HepG2 (cell line): Measurements from ENCODE around the gene TMEM253. TPM values are rescaled to one million over a fixed set of nuclear protein-coding genes. Genes with fewer than 3 reads are reported as not detected.

Experiments
- ARNT2 ChIP-seq: sonication (generic); formaldehyde crosslinking; IDR thresholded peaks from 2 replicates; pipeline ENCODE4 v1.8.0; 2022; ENCODE audit warnings: mild to moderate bottlenecking, low read depth, missing genetic modification reagents, moderate library complexity
- CCAR2 ChIP-seq: fragments of 200-400 bp; formaldehyde crosslinking; optimal IDR thresholded peaks from 2 replicates; pipeline ENCODE3; 2018; ENCODE audit warnings: low read depth, mild to moderate bottlenecking, low read length, moderate library complexity
- CTCF ChIP-seq: sonication (generic); formaldehyde crosslinking; IDR thresholded peaks from 2 replicates; pipeline ENCODE4 v1.5.0; 2020; ENCODE audit warnings: mild to moderate bottlenecking, missing genetic modification reagents, moderate library complexity
- FOSL2 ChIP-seq: sonication (generic); formaldehyde crosslinking; IDR thresholded peaks from 2 replicates; pipeline ENCODE4 v1.4.0; 2020; ENCODE audit warnings: missing genetic modification reagents
- GFI1 ChIP-seq: sonication (generic); formaldehyde crosslinking; IDR thresholded peaks from 2 replicates; pipeline ENCODE4 v1.5.0; 2020; ENCODE audit warnings: missing genetic modification reagents, mild to moderate bottlenecking, borderline replicate concordance
- HIVEP1 ChIP-seq: sonication (generic); formaldehyde crosslinking; IDR thresholded peaks from 2 replicates; pipeline ENCODE4 v1.4.0; 2020; ENCODE audit warnings: mild to moderate bottlenecking, missing genetic modification reagents
- HNRNPK ChIP-seq: fragments of 200-400 bp; formaldehyde crosslinking; IDR thresholded peaks from 2 replicates; pipeline ENCODE4 v1.6.1; 2018; ENCODE audit warnings: low read length, low read depth, moderate library complexity, mild to moderate bottlenecking; ENCODE audit not compliant: poor library complexity, severe bottlenecking
- HOXD1 ChIP-seq: sonication (generic); formaldehyde crosslinking; IDR thresholded peaks from 2 replicates; pipeline ENCODE4 v1.5.0; 2020; ENCODE audit warnings: missing genetic modification reagents
- KMT2B ChIP-seq: IDR thresholded peaks from 2 replicates; pipeline ENCODE4 v1.6.1; 2016; ENCODE audit warnings: missing genetic modification reagents, missing compliant biosample characterization
- NFE2L1 ChIP-seq: sonication (generic); formaldehyde crosslinking; IDR thresholded peaks from 2 replicates; pipeline ENCODE4 v1.4.0; 2020; ENCODE audit warnings: missing genetic modification reagents, mild to moderate bottlenecking, borderline replicate concordance
- NR2C2 ChIP-seq: sonication (generic); formaldehyde crosslinking; IDR thresholded peaks from 2 replicates; pipeline ENCODE4 v1.4.0; 2020; ENCODE audit warnings: missing genetic modification reagents, mild to moderate bottlenecking, moderate library complexity, borderline replicate concordance
- PBX3 ChIP-seq: sonication (generic); formaldehyde crosslinking; IDR thresholded peaks from 2 replicates; pipeline ENCODE4 v1.8.1; 2023; ENCODE audit warnings: missing genetic modification reagents, inconsistent platforms, borderline replicate concordance
- SOX6 ChIP-seq, 2 experiments: fragments of 450-650 bp in 1 of 2; sonication (generic) in 1 of 2; formaldehyde crosslinking in 1 of 2; IDR thresholded peaks; 2 replicates each; pipeline versions ENCODE4 v1.4.0 to v1.6.1; 2017 to 2020; ENCODE audit warnings: antibody characterized with exemption in 1 of 2, mild to moderate bottlenecking in 1 of 2, missing genetic modification reagents in 1 of 2
- STAG1 ChIP-seq: sonication (generic); formaldehyde crosslinking; IDR thresholded peaks from 2 replicates; pipeline ENCODE4 v1.4.0; 2020; ENCODE audit warnings: missing genetic modification reagents
- TBL1XR1 ChIP-seq: fragments of 150-350 bp; IDR thresholded peaks from 2 replicates; pipeline ENCODE4 v1.6.1; 2014; ENCODE audit warnings: borderline replicate concordance, low read length; ENCODE audit not compliant: partially characterized antibody
- THAP7 ChIP-seq: sonication (generic); formaldehyde crosslinking; IDR thresholded peaks from 2 replicates; pipeline ENCODE4 v1.8.1; 2023; ENCODE audit warnings: mild to moderate bottlenecking, missing genetic modification reagents
- THAP8 ChIP-seq: sonication (generic); formaldehyde crosslinking; IDR thresholded peaks from 2 replicates; pipeline ENCODE4 v1.5.1; 2020; ENCODE audit warnings: missing genetic modification reagents, mild to moderate bottlenecking, borderline replicate concordance
- ZNF703 ChIP-seq: sonication (generic); formaldehyde crosslinking; IDR thresholded peaks from 2 replicates; pipeline ENCODE4 v1.5.1; 2020; ENCODE audit warnings: missing genetic modification reagents, mild to moderate bottlenecking, moderate library complexity, borderline replicate concordance
- ZNF737 ChIP-seq: sonication (generic); formaldehyde crosslinking; IDR thresholded peaks from 2 replicates; pipeline ENCODE4 v1.5.0; 2020; ENCODE audit warnings: missing genetic modification reagents, mild to moderate bottlenecking, borderline replicate concordance
- ZNF83 ChIP-seq: sonication (generic); formaldehyde crosslinking; IDR thresholded peaks from 2 replicates; pipeline ENCODE4 v1.4.0; 2020; ENCODE audit warnings: missing genetic modification reagents, mild to moderate bottlenecking, borderline replicate concordance
- polyA plus RNA-seq, 8 experiments: library from polyadenylated mRNA; depleted of rRNA in 3 of 8; stranded (reverse) in 7 of 8; unstranded in 1 of 8; fragments of >200 nt; fragmentation: Illumina TruSeq in 4 of 8; extraction: Trizol in 4 of 8; gene quantifications; 2 replicates each; pipeline versions ENCODE4 v1.2.1 to v1.2.3, GENCODE V29; 2011 to 2016; ENCODE audit warnings: low read depth in 4 of 8, missing spikeins in 1 of 8, mixed read lengths in 1 of 8; ENCODE audit not compliant: insufficient read depth in 1 of 8
- total RNA-seq, 5 experiments: library from RNA; depleted of rRNA; stranded (reverse); fragments of >200 nt; fragmentation: Illumina TruSeq; extraction: Trizol; gene quantifications; 2 replicates each; pipeline ENCODE4 v1.2.3, GENCODE V29; 2016; ENCODE audit warnings: low read depth in 1 of 5
- TF ChIP-seq, protein P1 (sequence below), 2 experiments: fragments of 450-650 bp in 1 of 2; sonication (generic) in 1 of 2; formaldehyde crosslinking; IDR thresholded peaks; 2 replicates each; pipeline versions ENCODE4 v1.5.0 to v1.8.0; 2020 to 2022; ENCODE audit warnings: mild to moderate bottlenecking in 1 of 2, missing genetic modification reagents in 1 of 2

Gene TMEM253
- total and polyA plus RNA-seq, 2 of the 13 experiments (the other 11 are each of a cell fraction or from before 2014, with no cell fraction given), result 0.29 to 0.45 TPM

DNA sequence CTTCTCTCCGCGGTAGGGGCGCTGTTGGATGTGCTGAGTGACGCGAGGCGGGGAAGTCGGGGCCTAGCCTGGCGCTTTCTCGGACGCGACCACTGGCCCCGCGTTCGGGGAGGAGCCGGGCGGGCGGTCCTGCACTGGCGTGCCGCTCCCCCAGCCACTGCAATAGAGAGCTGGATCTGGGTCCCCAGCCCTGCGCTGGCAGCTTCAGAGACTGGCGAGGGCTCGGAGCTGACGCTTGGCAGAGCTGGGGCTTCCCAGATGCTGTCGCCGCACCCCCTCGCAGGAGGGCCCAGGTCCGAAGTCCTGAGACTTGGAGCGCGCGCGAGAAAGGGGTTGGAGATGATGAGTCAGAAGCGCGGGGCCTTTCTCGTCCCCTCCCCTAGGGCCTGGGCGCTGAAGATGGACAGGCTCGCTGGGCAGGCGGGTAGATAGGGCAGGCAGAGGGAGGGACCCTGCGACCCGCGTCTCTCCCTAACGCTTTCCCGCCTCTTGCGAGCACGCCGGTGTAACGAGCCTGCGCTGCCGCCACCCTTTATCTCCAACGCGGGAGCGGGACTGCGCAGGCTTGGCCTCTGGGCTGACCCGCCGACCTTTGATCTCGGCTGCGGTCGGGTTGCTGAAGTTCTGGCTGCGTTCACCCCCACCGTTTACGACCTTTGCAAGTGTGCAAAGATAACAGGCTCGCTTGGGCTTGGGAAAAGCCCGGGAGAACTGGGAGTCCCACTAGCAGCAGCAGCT, 3.0 kb downstream of the TMEM253 start (continued):
- peak; percentile 44 for TF ChIP-seq HNRNPK
- peak; percentile 81 for TF ChIP-seq KMT2B (CRISPR knock-in tag)
- TF ChIP-seq HIVEP1 (CRISPR knock-in tag), result peak; percentile 96
- TF ChIP-seq FOSL2 (CRISPR knock-in tag), result peak; percentile 97
- TF ChIP-seq NFE2L1, result peak; percentile 98
- peak; percentile 99 for TF ChIP-seq ZNF83
- peak; percentile 84 for TF ChIP-seq HOXD1 (CRISPR knock-in tag)
- peak; percentile 89 for TF ChIP-seq GFI1 (CRISPR knock-in tag)
- TF ChIP-seq SOX6 (IDR thresholded peaks at IDR 0.05), result no peak
- TF ChIP-seq SOX6 (CRISPR knock-in tag; IDR thresholded peaks at IDR 0.05), result peak; percentile 94
- peak; percentile 96 for TF ChIP-seq ZNF703 (CRISPR knock-in tag)
- 0 out of 2 replicates have a peak, but pooled peaks have one; percentile 16 for TF ChIP-seq STAG1 (CRISPR knock-in tag)
- TF ChIP-seq, protein P1, sequence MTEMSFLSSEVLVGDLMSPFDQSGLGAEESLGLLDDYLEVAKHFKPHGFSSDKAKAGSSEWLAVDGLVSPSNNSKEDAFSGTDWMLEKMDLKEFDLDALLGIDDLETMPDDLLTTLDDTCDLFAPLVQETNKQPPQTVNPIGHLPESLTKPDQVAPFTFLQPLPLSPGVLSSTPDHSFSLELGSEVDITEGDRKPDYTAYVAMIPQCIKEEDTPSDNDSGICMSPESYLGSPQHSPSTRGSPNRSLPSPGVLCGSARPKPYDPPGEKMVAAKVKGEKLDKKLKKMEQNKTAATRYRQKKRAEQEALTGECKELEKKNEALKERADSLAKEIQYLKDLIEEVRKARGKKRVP (CRISPR knock-in tag; IDR thresholded peaks at IDR 0.05), result peak in 1 of 2 experiments; percentile 77; a peak in 2 of 4 replicates
- TF ChIP-seq CCAR2, result peak; percentile 93
- peak; percentile 82 for TF ChIP-seq TBL1XR1
- TF ChIP-seq THAP8, result peak; percentile 87; the same call in 1 of the 2 replicates
- TF ChIP-seq ZNF737 (CRISPR knock-in tag), result peak; percentile 98
- TF ChIP-seq PBX3 (CRISPR knock-in tag), result peak; percentile 26; the same call in 1 of the 2 replicates
- peak; percentile 97 for TF ChIP-seq THAP7 (CRISPR knock-in tag)
- TF ChIP-seq CTCF, result peak; percentile 95
- TF ChIP-seq NR2C2 (CRISPR knock-in tag), result peak; percentile 97
- TF ChIP-seq ARNT2 (CRISPR knock-in tag), result peak; percentile 97
